Choroid plexus epithelial cell (primary cell): ENCODE measurements around the gene LXN.

Experiments
- DNase-seq: peaks from one replicate; pipeline ENCODE4 v3.0.0-alpha.2; 2010; ENCODE audit warnings: low read depth
- H3K4me3 ChIP-seq: 2 replicates; pipeline ENCODE4 v1.5.1; 2011; ENCODE audit warnings: low read depth, mild to moderate bottlenecking, control low read depth, low read length, moderate library complexity
- TF ChIP-seq, protein P1 (sequence below): conservative IDR thresholded peaks from 2 replicates; pipeline ENCODE4 v1.5.1; 2011; ENCODE audit warnings: low read depth, mild to moderate bottlenecking, control low read depth, inconsistent platforms, low read length, moderate library complexity

Gene LXN

DNA sequence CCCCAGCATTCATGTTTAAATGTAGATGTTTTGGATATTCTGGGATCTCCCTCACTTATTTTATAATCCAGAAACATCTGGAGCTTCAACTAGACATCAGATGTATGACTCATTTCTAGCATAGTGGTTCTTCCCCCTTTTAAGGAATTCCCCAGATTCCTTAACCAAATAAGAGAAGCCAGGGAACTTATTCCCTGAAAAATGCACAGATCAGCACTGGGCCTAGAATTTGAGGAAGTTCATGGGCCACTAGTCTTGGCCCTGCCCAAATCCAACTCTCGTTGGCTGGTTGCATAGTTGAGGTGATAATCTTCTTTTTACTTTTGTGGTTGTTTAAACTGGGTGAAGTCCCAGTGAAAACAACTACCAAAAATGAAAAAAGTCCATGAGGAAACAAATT is 39.4 kb upstream of the LXN start:
- TF ChIP-seq, protein P1, sequence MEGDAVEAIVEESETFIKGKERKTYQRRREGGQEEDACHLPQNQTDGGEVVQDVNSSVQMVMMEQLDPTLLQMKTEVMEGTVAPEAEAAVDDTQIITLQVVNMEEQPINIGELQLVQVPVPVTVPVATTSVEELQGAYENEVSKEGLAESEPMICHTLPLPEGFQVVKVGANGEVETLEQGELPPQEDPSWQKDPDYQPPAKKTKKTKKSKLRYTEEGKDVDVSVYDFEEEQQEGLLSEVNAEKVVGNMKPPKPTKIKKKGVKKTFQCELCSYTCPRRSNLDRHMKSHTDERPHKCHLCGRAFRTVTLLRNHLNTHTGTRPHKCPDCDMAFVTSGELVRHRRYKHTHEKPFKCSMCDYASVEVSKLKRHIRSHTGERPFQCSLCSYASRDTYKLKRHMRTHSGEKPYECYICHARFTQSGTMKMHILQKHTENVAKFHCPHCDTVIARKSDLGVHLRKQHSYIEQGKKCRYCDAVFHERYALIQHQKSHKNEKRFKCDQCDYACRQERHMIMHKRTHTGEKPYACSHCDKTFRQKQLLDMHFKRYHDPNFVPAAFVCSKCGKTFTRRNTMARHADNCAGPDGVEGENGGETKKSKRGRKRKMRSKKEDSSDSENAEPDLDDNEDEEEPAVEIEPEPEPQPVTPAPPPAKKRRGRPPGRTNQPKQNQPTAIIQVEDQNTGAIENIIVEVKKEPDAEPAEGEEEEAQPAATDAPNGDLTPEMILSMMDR: no peak
- H3K4me3 ChIP-seq: no peak overlapping the region
- DNase-seq: peak; percentile 79

DNA sequence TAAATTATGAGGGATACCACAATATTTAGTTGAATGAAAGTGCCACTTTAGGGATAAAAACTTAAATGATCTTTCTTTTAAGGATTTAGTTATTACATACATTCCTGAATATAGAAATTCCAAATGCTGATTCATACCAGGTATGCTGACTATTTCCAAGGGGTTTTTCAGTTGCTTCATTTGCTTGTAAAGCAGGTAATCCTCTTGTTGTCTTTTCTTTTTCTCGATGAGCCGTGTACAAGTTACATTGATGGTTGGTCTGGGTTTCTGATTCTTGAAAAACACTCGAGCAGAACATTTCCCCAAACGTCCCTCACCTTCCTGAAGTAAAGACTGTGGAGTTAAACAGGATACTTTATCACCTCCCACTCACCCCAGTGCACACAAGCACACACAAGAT is 38.2 kb upstream of the LXN start:
- H3K4me3 ChIP-seq: no peak overlapping the region
- no peak for DNase-seq
- TF ChIP-seq, protein P1: no peak

DNA sequence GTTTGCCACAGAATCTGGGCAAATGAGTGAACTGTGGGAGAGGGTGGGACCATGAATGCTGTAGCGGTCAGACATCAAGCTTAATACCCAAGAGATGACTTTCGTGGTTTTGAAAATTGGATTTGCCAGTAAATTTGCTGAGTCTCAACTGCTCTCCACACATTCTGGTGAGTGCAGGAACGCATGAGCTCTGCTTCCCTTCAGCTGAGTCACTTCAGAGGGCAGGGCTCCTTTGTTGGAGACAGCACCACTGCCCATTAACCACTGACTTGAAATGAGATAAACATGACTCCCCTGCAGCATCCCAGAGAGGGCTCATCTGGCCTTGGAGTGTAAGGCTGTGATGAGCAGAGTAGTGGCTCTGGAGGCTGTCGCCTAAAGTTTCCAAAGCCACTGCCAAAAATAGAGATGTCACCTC is 37.2 kb upstream of the LXN start:
- DNase-seq: peak; percentile 98
- no peak overlapping the region for H3K4me3 ChIP-seq
- TF ChIP-seq, protein P1: no peak

DNA sequence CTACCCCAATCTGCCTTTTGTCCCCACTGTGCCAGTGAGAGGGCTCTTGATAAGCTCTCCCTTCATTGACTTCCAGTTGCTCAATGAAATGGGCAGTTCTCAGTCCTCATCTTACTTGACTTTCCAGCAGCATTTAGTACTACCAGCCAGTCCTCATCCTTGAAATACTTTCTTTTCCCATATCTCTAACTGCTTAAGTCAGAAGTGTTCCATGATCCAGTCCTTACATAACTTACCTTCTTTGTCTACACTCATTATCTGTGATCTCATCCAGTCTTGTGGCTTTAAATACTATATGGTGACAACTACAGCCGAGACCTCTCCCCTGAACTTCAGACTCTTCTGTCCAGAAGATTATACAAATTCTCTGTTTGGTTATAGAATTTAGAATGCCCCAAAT is 31.1 kb upstream of the LXN start:
- H3K4me3 ChIP-seq: no peak overlapping the region
- TF ChIP-seq, protein P1: no peak
- DNase-seq: peak; percentile 36

DNA sequence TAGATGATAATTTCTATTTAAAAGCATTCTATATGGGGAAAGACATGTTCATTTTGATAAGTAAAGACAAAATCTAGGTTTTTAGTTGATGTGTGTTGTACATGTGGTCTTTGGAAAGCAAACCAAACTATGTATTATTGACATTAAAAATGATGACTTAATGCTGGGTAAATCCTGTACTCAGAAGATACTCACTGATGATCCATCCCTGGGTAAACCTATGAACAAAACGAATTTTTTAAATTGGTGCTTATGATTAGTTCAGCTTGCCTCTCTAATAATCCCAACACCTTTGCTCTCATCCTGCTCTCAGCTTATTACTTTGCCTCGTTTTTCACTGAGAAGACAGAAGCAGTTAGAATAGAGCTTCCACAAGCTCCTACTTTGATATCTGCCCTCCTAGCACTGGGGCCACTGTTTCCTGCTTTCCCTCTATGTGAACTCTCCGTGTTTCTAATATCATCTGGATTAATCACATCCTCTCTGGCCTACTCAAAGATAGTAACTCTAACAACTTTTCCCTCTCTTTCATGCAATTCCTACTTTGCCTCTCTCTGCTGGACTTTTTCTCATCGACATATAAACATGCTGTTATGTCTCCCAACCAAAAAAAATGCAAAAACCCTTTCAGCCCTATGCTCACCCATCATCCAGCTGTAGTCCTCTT is 30.5 kb upstream of the LXN start:
- H3K4me3 ChIP-seq: no peak overlapping the region
- TF ChIP-seq, protein P1: no peak
- peak; percentile 79 for DNase-seq

DNA sequence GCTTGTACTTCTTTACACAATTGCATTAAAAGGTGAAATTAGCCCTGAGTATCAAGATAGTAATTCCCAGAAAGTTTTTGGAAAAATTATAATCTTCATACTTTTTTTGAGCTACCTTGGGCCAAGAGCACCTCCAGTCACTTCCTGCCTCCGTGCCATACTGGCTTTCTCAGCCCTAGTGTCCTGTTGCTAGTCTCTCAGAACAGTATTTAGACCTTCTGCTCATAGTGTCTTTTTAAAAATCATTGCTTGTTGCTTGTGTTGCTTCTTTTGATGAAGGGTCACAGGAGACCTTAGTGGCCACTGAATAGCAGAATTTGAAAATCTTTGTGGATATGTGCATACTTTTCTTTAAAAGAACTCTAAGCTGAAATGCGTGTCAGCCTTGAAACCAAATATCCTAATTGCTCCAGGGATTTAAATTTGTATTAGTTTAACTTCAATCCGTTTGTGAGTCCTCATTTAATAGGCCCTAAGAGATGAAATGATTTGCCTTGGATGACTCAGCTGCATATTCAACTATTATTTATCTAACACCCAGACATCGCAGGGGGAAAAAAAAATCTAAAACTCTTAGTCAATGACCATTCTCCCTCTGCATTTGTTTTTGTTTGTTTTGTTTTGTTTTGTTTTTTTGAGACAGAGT is 29.1 kb upstream of the LXN start:
- TF ChIP-seq, protein P1: no peak
- DNase-seq: no peak
- H3K4me3 ChIP-seq: no peak overlapping the region

DNA sequence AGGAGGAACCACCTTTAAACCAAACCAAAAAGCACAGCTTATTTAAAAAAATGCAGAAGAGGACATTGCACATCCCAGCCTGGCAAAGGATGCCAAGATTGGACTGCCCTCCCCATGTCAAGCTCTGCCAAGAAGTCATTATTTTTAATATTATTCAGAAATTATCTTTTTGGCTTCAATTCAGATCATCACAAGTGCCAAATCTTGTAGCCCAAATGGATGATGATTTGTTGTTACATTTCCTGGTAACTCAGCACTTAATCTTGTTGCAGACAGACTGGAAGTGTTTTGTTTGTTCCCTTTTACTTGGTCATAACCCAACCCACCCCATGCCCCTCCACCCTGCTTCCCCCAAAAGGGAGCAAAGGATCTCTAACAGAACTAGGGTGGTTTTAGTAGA is 28.1 kb upstream of the LXN start:
- TF ChIP-seq, protein P1: no peak
- DNase-seq: no peak
- H3K4me3 ChIP-seq: no peak overlapping the region
